Sigmoid colon (tissue), 4 donors: ENCODE data around the gene SPTLC2.

Experiments used
- CTCF ChIP-seq, 4 experiments: fragments of 450-650 bp in 3 of 4; fragments of 200-600 bp in 1 of 4; IDR thresholded peaks; one replicate each; pipeline ENCODE4 v1.5.1; 2016 to 2019; ENCODE audit warnings: antibody characterized with exemption in 4 of 4, mild to moderate bottlenecking in 3 of 4, moderate library complexity in 2 of 4
- EP300 ChIP-seq, 4 donors: sonication (generic); formaldehyde crosslinking; IDR thresholded peaks; one replicate each; pipeline ENCODE4 v1.6.1; 2017; ENCODE audit warnings: antibody characterized with exemption in 4 of 4
- POLR2A ChIP-seq, 2 donors: fragments of 450-650 bp; IDR thresholded peaks; one replicate each; pipeline ENCODE4 v1.6.1; 2016; ENCODE audit warnings: antibody characterized with exemption in 2 of 2, mild to moderate bottlenecking in 2 of 2, moderate library complexity in 2 of 2
- POLR2AphosphoS5 ChIP-seq, 4 donors: sonication (generic); formaldehyde crosslinking; IDR thresholded peaks; one replicate each; pipeline ENCODE4 v1.6.1; 2017; ENCODE audit warnings: antibody characterized with exemption in 4 of 4

GRCh38 chr14:77503138-77503537, 113.3 kb downstream of the SPTLC2 start:
- TF ChIP-seq CTCF (IDR thresholded peaks at IDR 0.05) (no peak), POLR2A (IDR thresholded peaks at IDR 0.05) (no peak), POLR2AphosphoS5 (IDR thresholded peaks at IDR 0.05) (no peak), EP300 (IDR thresholded peaks at IDR 0.05) (no peak)
